H1 (cell line): ENCODE measurements around the gene CLEC3A. TPM values are rescaled to one million over a fixed set of nuclear protein-coding genes. Genes with fewer than 3 reads are reported as not detected.

Source experiments
- CTCF ChIA-PET: fragments of 300-600 bp; sonication (Branson Sonifier 250); formaldehyde crosslinking; loops from one replicate; lab custom pipeline; 2021; ENCODE audit not compliant: partially characterized antibody; lab: Charles Lee
- POLR2A ChIA-PET: fragments of 300-600 bp; sonication (Branson Sonifier 250); formaldehyde crosslinking; loops from one replicate; lab custom pipeline; 2021; ENCODE audit warnings: inconsistent platforms; ENCODE audit not compliant: partially characterized antibody; lab: Charles Lee
- DNase-seq, 2 experiments: peaks; one replicate each; pipeline versions ENCODE4 v3.0.0 to v3.0.0-alpha.2; 2010 to 2022; ENCODE audit warnings: low spot score in 2 of 2, low read depth in 1 of 2, mixed read lengths in 1 of 2
- FAIRE-seq: peaks from 2 replicates; lab custom pipeline; 2011; peaks lifted over from hg19 to GRCh38; lab: Jason Lieb, UNC
- H2AFZ ChIP-seq: 2 replicates; pipeline ENCODE4 v1.8.1; 2012; ENCODE audit warnings: low read length, inconsistent platforms
- H2AK5ac ChIP-seq: 2 replicates; pipeline ENCODE4 v1.6.1; 2013; ENCODE audit warnings: low read depth, low read length
- H2BK120ac ChIP-seq: replicated peaks from 2 replicates; pipeline ENCODE3; 2013; ENCODE audit warnings: low read depth, low read length, inconsistent platforms
- H2BK12ac ChIP-seq: 2 replicates; pipeline ENCODE4 v1.6.1; 2013; ENCODE audit warnings: low read depth, low read length
- H2BK15ac ChIP-seq: 2 replicates; pipeline ENCODE4 v1.6.1; 2013; ENCODE audit warnings: low read length
- H2BK20ac ChIP-seq: 2 replicates; pipeline ENCODE4 v1.6.1; 2013; ENCODE audit warnings: low read length
- H2BK5ac ChIP-seq: 2 replicates; pipeline ENCODE4 v1.6.1; 2013; ENCODE audit warnings: low read depth, low read length
- H3K14ac ChIP-seq: 2 replicates; pipeline ENCODE4 v1.6.1; 2013; ENCODE audit warnings: inconsistent platforms; ENCODE audit not compliant: insufficient read length
- H3K18ac ChIP-seq: 2 replicates; pipeline ENCODE4 v1.6.1; 2013; ENCODE audit warnings: low read length; ENCODE audit errors: extremely low read depth
- H3K23ac ChIP-seq: 2 replicates; pipeline ENCODE4 v1.6.1; 2013; ENCODE audit warnings: inconsistent platforms; ENCODE audit not compliant: insufficient read length
- H3K23me2 ChIP-seq: 2 replicates; pipeline ENCODE4 v1.6.1; 2013; ENCODE audit warnings: low read depth, low read length
- H3K27ac ChIP-seq: 2 replicates; pipeline ENCODE4 v1.6.1; 2011; ENCODE audit warnings: low read depth, low read length, inconsistent platforms
- H3K27me3 ChIP-seq, 4 experiments: replicated peaks in 1 of 4; 1 replicate in 1 of 4; 2 replicates in 3 of 4; pipeline versions ENCODE4 v1.6.1 to v1.8.1; 2011 to 2013; ENCODE audit warnings: low read length in 3 of 4, mild to moderate bottlenecking in 3 of 4, inconsistent platforms in 2 of 4, mixed read lengths in 2 of 4, moderate library complexity in 1 of 4; ENCODE audit not compliant: control insufficient read depth in 3 of 4, insufficient read depth in 3 of 4; ENCODE audit errors: extremely low read depth in 1 of 4
- H3K36me3 ChIP-seq, 4 experiments: 2 replicates each; pipeline versions ENCODE4 v1.6.1 to v1.8.1; 2011 to 2013; ENCODE audit warnings: mild to moderate bottlenecking in 4 of 4, low read length in 3 of 4, moderate library complexity in 2 of 4, control low read depth in 1 of 4, inconsistent platforms in 1 of 4; ENCODE audit not compliant: insufficient read depth in 4 of 4, control insufficient read depth in 2 of 4
- H3K4ac ChIP-seq: replicated peaks from 2 replicates; pipeline ENCODE3; 2013; ENCODE audit warnings: low read length, low read depth, mixed read lengths, inconsistent platforms; ENCODE audit not compliant: insufficient read length
- H3K4me1 ChIP-seq, 4 experiments: replicated peaks in 1 of 4; 1 replicate in 1 of 4; 2 replicates in 3 of 4; pipeline versions ENCODE4 v1.6.1 to v1.8.1; 2011 to 2013; ENCODE audit warnings: low read length in 3 of 4, inconsistent platforms in 2 of 4, mixed read lengths in 1 of 4; ENCODE audit not compliant: insufficient read depth in 4 of 4, control insufficient read depth in 3 of 4
- H3K4me2 ChIP-seq, 2 experiments: 2 replicates each; pipeline versions ENCODE4 v1.6.1 to v1.8.1; 2011 to 2013; ENCODE audit warnings: low read depth in 2 of 2, low read length in 2 of 2, control low read depth in 1 of 2, inconsistent platforms in 1 of 2, mild to moderate bottlenecking in 1 of 2; ENCODE audit not compliant: insufficient read depth in 1 of 2
- H3K4me3 ChIP-seq, 4 experiments: fragments of 200-600, 300-600 bp in 1 of 4; sonication (generic), shearing (Covaris generic), sonication (Bioruptor Twin) in 1 of 4; 2 replicates each; pipeline versions ENCODE4 v1.5.1 to v1.8.1; 2011 to 2016; ENCODE audit warnings: low read length in 4 of 4, low read depth in 3 of 4, control low read depth in 2 of 4, inconsistent platforms in 2 of 4, mild to moderate bottlenecking in 2 of 4, mixed read lengths in 1 of 4, moderate library complexity in 1 of 4; ENCODE audit not compliant: insufficient read depth in 2 of 4; ENCODE audit errors: extremely low read depth in 1 of 4
- H3K56ac ChIP-seq: replicated peaks from 2 replicates; pipeline ENCODE3; 2013; ENCODE audit warnings: low read depth, mild to moderate bottlenecking, mixed read lengths, low read length, inconsistent platforms; ENCODE audit not compliant: insufficient read length
- H3K79me1 ChIP-seq: 2 replicates; pipeline ENCODE4 v1.6.1; 2013; ENCODE audit warnings: low read depth, low read length, control low read depth
- H3K79me2 ChIP-seq, 2 experiments: 2 replicates each; pipeline versions ENCODE4 v1.6.1 to v1.8.1; 2012 to 2013; ENCODE audit warnings: low read length in 2 of 2, mild to moderate bottlenecking in 2 of 2, inconsistent platforms in 1 of 2; ENCODE audit not compliant: insufficient read depth in 2 of 2, control insufficient read depth in 1 of 2
- H3K9ac ChIP-seq, 4 experiments: replicated peaks in 1 of 4; 1 replicate in 1 of 4; 2 replicates in 3 of 4; pipeline versions ENCODE4 v1.6.1 to v1.8.1; 2011 to 2013; ENCODE audit warnings: low read depth in 3 of 4, low read length in 3 of 4, control low read depth in 2 of 4, mild to moderate bottlenecking in 2 of 4, moderate library complexity in 2 of 4, inconsistent platforms in 1 of 4; ENCODE audit errors: extremely low read depth in 1 of 4
- H3K9me3 ChIP-seq, 2 experiments: 2 replicates each; pipeline versions ENCODE4 v1.6.1 to v1.8.1; 2012 to 2013; ENCODE audit warnings: mild to moderate bottlenecking in 2 of 2, moderate library complexity in 2 of 2, control low read depth in 1 of 2, inconsistent platforms in 1 of 2, low read depth in 1 of 2, low read length in 1 of 2, mixed read lengths in 1 of 2; ENCODE audit not compliant: insufficient read depth in 2 of 2
- H4K20me1 ChIP-seq, 2 experiments: replicated peaks in 1 of 2; 2 replicates each; pipeline versions ENCODE3 to v1.8.1; 2011 to 2013; ENCODE audit warnings: inconsistent platforms in 2 of 2, low read length in 2 of 2, mild to moderate bottlenecking in 1 of 2; ENCODE audit not compliant: insufficient read depth in 2 of 2, control insufficient read depth in 1 of 2
- H4K5ac ChIP-seq: 2 replicates; pipeline ENCODE4 v1.6.1; 2013; ENCODE audit warnings: low read length, low read depth, mixed read lengths, inconsistent platforms; ENCODE audit not compliant: insufficient read length
- H4K8ac ChIP-seq: 2 replicates; pipeline ENCODE4 v1.8.0; 2013; ENCODE audit warnings: mild to moderate bottlenecking, moderate library complexity, low read length, inconsistent platforms; ENCODE audit not compliant: insufficient read depth; ENCODE audit errors: extremely low read depth
- H4K91ac ChIP-seq: replicated peaks from 2 replicates; pipeline ENCODE3; 2013; ENCODE audit warnings: low read length, mixed read lengths, inconsistent platforms; ENCODE audit not compliant: insufficient read length
- BRCA1 ChIP-seq: IDR thresholded peaks from 2 replicates; pipeline ENCODE4 v1.6.1; 2012; ENCODE audit warnings: low read depth, low read length, improper control_type of control experiment
- HDAC2 ChIP-seq, 2 experiments: fragments of 300-600 bp in 1 of 2; sonication (generic) in 1 of 2; IDR thresholded peaks; 2 replicates each; pipeline ENCODE4 v1.6.1; 2011 to 2012; ENCODE audit warnings: low read depth in 2 of 2, low read length in 2 of 2, mild to moderate bottlenecking in 2 of 2, moderate library complexity in 2 of 2, borderline replicate concordance in 1 of 2, inconsistent platforms in 1 of 2
- KDM4A ChIP-seq: IDR thresholded peaks from one replicate; pipeline ENCODE4 v1.7.1; 2012; ENCODE audit warnings: low read depth, mild to moderate bottlenecking, moderate library complexity, low read length, inconsistent platforms; ENCODE audit not compliant: severe bottlenecking
- POLR2AphosphoS5 ChIP-seq: IDR thresholded peaks from 2 replicates; pipeline ENCODE4 v1.6.1; 2011; ENCODE audit warnings: low read depth, low read length
- POU5F1 ChIP-seq: IDR thresholded peaks from 2 replicates; pipeline ENCODE4 v1.6.1; 2011; ENCODE audit warnings: low read depth, mild to moderate bottlenecking, low read length, moderate library complexity
- RXRA ChIP-seq: IDR thresholded peaks from 2 replicates; pipeline ENCODE4 v1.6.1; 2011; ENCODE audit warnings: low read depth, mild to moderate bottlenecking, low read length, moderate library complexity; ENCODE audit not compliant: insufficient read depth
- SUZ12 ChIP-seq: fragments of 200-600 bp; sonication (generic); IDR thresholded peaks from 2 replicates; pipeline ENCODE4 v1.6.1; 2012; ENCODE audit warnings: mild to moderate bottlenecking, inconsistent platforms, low read length, moderate library complexity, mixed read lengths
- WGBS, 2 experiments: shearing (Covaris generic) in 1 of 2; methylation state at CpG; one replicate each; pipeline versions ENCODE4 v1.1.6 to v1.1.7; 2013 to 2015; ENCODE audit warnings: low lambda C conversion rate in 2 of 2, mixed read lengths in 2 of 2, inconsistent platforms in 1 of 2, low coverage in 1 of 2, missing lambda C conversion rate in 1 of 2; ENCODE audit not compliant: insufficient replicate concordance in 2 of 2, insufficient coverage in 1 of 2, insufficient read length in 1 of 2; ENCODE audit errors: extremely low coverage in 1 of 2, missing lambda C conversion rate in 1 of 2; 5-methylcytosine and 5-hydroxymethylcytosine counted together
- polyA plus RNA-seq, 7 experiments: library from polyadenylated mRNA; depleted of rRNA in 3 of 7; stranded (reverse) in 5 of 7; unstranded in 2 of 7; fragments of >200 nt in 5 of 7; fragments of 200-250 nt in 2 of 7; gene quantifications; 1 replicate in 5 of 7; 2 replicates in 1 of 7; 4 replicates in 1 of 7; pipeline versions ENCODE4 v1.2.1 to v1.2.3, GENCODE V29; 2011 to 2013; ENCODE audit warnings: missing spikeins in 2 of 7, mixed read lengths in 2 of 7
- total RNA-seq: library from RNA; stranded (reverse); fragmentation: NEBNext Ultra II Directional; extraction: Animal tissue kit (Norgen Biotek cat#: 25700); gene quantifications from 2 replicates; pipeline ENCODE4 v1.2.1, GENCODE V29; 2021
- TF ChIP-seq, protein P1 (sequence below): IDR thresholded peaks from 2 replicates; pipeline ENCODE4 v1.6.1; 2012; ENCODE audit warnings: low read length, inconsistent platforms

The CLEC3A gene
- total and polyA plus RNA-seq, 2 of the 8 experiments (the other 6 are each of a cell fraction or from before 2014, with no cell fraction given): not detected

DNA sequence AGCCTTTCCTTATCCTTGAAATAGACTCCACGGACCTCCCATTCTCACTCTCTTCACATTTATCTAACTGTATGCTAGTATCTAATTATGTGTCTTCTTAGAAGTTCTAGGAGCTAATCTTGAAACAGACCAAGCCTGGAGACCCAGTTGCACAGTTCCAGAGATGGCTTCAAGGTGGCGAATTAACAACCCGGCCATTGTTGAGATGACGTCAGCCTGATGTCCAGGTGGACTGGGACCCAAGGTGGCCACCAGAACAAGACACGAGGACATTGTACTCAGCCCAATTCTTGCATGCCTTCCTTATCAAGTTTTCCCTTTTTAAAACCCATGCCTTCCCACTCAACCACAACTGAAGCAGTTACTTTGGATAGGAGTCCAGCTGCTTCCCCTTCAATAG, 47.6 kb downstream of the CLEC3A start:
- no peak overlapping the region for H3K4ac ChIP-seq
- no peak overlapping the region for H4K91ac ChIP-seq
- no peak overlapping the region for H2BK5ac ChIP-seq
- H3K79me1 ChIP-seq: no peaks in the 10 kb centered on the region
- no peak overlapping the region for H4K8ac ChIP-seq
- no peak overlapping the region for H3K18ac ChIP-seq
- WGBS, 2 experiments: 95% methylated on average over 5 of the region's 5 CpGs; no CpG with 5 or more reads in 1 of the 2 experiments
- H3K14ac ChIP-seq: no peak overlapping the region
- H2BK20ac ChIP-seq: no peak overlapping the region
- FAIRE-seq (no peak), DNase-seq (no peak)
- H3K23ac ChIP-seq: no peak overlapping the region
- peaks cover 45 to 87% (median 70%) of the 10 kb centered on the region in 4 experiments for H3K27me3 ChIP-seq
- H3K9ac ChIP-seq: no peak overlapping the region
- no peak overlapping the region for H2BK120ac ChIP-seq
- CTCF ChIA-PET: no interaction called here
- no peak overlapping the region for H3K4me3 ChIP-seq
- H4K5ac ChIP-seq: no peak overlapping the region
- no peaks in the 10 kb centered on the region for H3K36me3 ChIP-seq
- H2BK15ac ChIP-seq: no peak overlapping the region
- H2BK12ac ChIP-seq: no peak overlapping the region
- no peak overlapping the region for H3K4me2 ChIP-seq
- no peak overlapping the region for H3K56ac ChIP-seq
- TF ChIP-seq KDM4A: no peak
- no peak for TF ChIP-seq POU5F1
- TF ChIP-seq RXRA: no peak
- TF ChIP-seq SUZ12: no peak
- no peak for TF ChIP-seq BRCA1
- TF ChIP-seq POLR2AphosphoS5: no peak
- TF ChIP-seq, protein P1, sequence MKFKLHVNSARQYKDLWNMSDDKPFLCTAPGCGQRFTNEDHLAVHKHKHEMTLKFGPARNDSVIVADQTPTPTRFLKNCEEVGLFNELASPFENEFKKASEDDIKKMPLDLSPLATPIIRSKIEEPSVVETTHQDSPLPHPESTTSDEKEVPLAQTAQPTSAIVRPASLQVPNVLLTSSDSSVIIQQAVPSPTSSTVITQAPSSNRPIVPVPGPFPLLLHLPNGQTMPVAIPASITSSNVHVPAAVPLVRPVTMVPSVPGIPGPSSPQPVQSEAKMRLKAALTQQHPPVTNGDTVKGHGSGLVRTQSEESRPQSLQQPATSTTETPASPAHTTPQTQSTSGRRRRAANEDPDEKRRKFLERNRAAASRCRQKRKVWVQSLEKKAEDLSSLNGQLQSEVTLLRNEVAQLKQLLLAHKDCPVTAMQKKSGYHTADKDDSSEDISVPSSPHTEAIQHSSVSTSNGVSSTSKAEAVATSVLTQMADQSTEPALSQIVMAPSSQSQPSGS: no peak
- TF ChIP-seq HDAC2 (IDR thresholded peaks at IDR 0.05; ENCODE audit: borderline replicate concordance in 1 of 2, low read depth in 2 of 2, low read length in 2 of 2): no peak
- H2AK5ac ChIP-seq: no peak overlapping the region
- H3K4me1 ChIP-seq: peaks cover 0 to 7% (median 4%) of the 10 kb centered on the region in 4 experiments; a peak in 3 of 7 replicates
- H3K79me2 ChIP-seq: no peaks in the 10 kb centered on the region
- H2AFZ ChIP-seq: no peak overlapping the region
- H3K23me2 ChIP-seq: no peaks in the 10 kb centered on the region
- H3K27ac ChIP-seq: no peak overlapping the region
- peaks cover 0 to 11% of the 10 kb centered on the region in 2 experiments for H4K20me1 ChIP-seq
- no peaks in the 10 kb centered on the region; a peak in 1 of 4 replicates for H3K9me3 ChIP-seq
- POLR2A ChIA-PET: no interaction called here
